GM18507 (cell line): ENCODE measurements around the gene MPZL2.

Experiments used
- DNase-seq: peaks from one replicate; pipeline ENCODE4 v3.0.0; 2011; ENCODE audit warnings: low read depth; ENCODE audit not compliant: insufficient read length; ENCODE audit errors: extremely low spot score
- FAIRE-seq: peaks from 2 replicates; lab custom pipeline; 2011; peaks lifted over from hg19 to GRCh38; lab: Jason Lieb, UNC

MPZL2 gene

DNA sequence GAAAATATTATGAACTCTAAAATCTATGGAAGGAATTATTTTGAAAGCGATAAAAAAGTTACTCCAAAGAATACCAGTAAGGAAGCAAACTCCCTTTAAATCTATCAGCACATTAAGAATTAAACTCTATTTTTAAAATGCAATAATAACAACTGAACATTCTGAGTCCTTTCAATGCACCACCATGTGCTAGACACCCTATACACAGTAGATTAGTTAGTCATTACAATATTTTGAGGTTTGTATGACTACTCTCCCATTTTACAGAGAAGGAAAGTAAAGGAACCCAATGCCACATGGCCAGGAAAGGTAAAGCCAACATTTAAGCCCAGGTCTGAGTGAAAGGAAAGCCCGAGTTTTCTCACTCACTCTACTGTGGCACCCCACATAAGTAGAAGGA is 57.0 kb downstream of the MPZL2 start:
- no peak for DNase-seq
- FAIRE-seq, result no peak

GRCh38 chr11:118206391-118207031 is 57.6 kb downstream of the MPZL2 start:
- DNase-seq (no peak), FAIRE-seq (peak; percentile 73)

DNA sequence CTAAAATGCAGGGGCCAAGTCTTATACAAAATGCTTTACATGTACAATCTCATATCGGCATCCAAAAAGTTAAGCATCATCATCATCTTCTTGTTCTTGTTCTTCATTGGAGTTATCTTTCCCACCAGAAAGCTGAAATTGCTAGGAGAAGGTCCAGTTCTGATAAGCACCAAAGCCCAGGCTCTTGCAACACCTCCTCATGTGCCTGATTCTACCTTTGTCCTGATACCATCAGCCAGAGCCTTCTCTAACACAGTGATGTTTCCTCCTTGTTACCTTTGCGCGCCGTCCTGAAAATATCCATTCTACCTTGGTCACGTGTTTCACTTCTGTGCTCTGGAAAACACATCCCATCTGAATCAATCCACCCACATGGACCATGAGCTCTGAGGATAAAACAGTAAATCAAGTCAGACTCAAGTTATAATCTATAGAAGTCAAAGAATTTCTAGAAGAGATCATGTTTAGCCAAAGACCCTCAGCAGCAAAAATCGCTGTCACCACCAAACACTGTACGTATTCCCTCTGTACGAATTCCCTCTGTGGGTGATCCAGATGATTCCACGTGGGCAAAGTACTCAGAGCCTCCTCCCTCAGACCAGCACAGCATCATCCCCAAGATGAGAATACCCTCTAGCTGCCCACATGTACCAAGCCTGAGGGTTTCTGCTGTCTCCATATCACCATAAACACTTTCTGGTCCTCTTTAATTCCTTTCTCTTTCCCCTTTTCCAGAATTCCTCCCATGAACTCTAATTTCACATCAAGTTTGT is 58.3 kb downstream of the MPZL2 start:
- peak; percentile 39 for FAIRE-seq

More for the DNA sequence above, 58.3 kb downstream of the MPZL2 start:
- no peak for DNase-seq
